ENCODE data around the gene PRLHR. TPM values are rescaled to one million over a fixed set of nuclear protein-coding genes. Genes with fewer than 3 reads are reported as not detected.

PRLHR gene
- total and polyA plus RNA-seq, 2 of the 13 experiments (the other 11 are each of a cell fraction or from before 2014, with no cell fraction given), result not detected

GRCh38 chr10:118581340-118581739 is 14.1 kb downstream of the PRLHR start (continued):
- peak; percentile 35; the same call in 1 of the 2 replicates for TF ChIP-seq TFAP4 (IDR thresholded peaks at IDR 0.05; ENCODE audit: borderline replicate concordance, low read depth)
- TF ChIP-seq MXD1 (CRISPR knock-in tag; IDR thresholded peaks at IDR 0.05), result no peak
- TF ChIP-seq RCOR2 (CRISPR knock-in tag; IDR thresholded peaks at IDR 0.05), result no peak
- no peak for TF ChIP-seq ZNF572 (CRISPR knock-in tag; IDR thresholded peaks at IDR 0.05)
- no peak for TF ChIP-seq SP1 (IDR thresholded peaks at IDR 0.05)
- TF ChIP-seq SP1 (CRISPR knock-in tag; IDR thresholded peaks at IDR 0.05), result no peak
- TF ChIP-seq RARA (CRISPR knock-in tag; IDR thresholded peaks at IDR 0.05), result peak; percentile 91
- no peak for TF ChIP-seq ZFP41 (CRISPR knock-in tag; IDR thresholded peaks at IDR 0.05; ENCODE audit: borderline replicate concordance)
- no peak for TF ChIP-seq MED8 (CRISPR knock-in tag; IDR thresholded peaks at IDR 0.05; ENCODE audit: insufficient replicate concordance)
- TF ChIP-seq ZNF543 (CRISPR knock-in tag; IDR thresholded peaks at IDR 0.05), result no peak

- ATAC-seq, result no peak
- FAIRE-seq, result no peak
- BruUV-seq (replicated peaks), result no TSS peak
- Histone ChIP-seq H4K20me1 (ENCODE audit: insufficient read depth, low read length) (no peaks in the 10 kb centered on the region), H3K36me3 (replicated peaks in 1 of 2; ENCODE audit: control insufficient read depth in 1 of 2, insufficient read depth in 2 of 2, low read length in 2 of 2) (no peaks in the 10 kb centered on the region), H3K4me3 (replicated peaks in 1 of 3; ENCODE audit: insufficient read depth in 1 of 3, low read depth in 2 of 3, low read length in 3 of 3) (no peak overlapping the region), H3K9ac (ENCODE audit: insufficient read depth, low read depth, low read length) (no peak overlapping the region), H3K4me1 (ENCODE audit: insufficient read depth, low read length) (no peaks in the 10 kb centered on the region), H3K27ac (ENCODE audit: extremely low read length, insufficient read depth, low read length) (no peak overlapping the region), H3K4me2 (ENCODE audit: low read depth, low read length) (no peak overlapping the region), H3K9me3 (ENCODE audit: low read length) (no peaks in the 10 kb centered on the region), H3K27me3 (ENCODE audit: control insufficient read depth in 1 of 2, insufficient read depth in 2 of 2, low read length in 2 of 2) (no peaks in the 10 kb centered on the region; a peak in 2 of 5 replicates), H3K79me2 (ENCODE audit: insufficient read depth, low read length) (no peaks in the 10 kb centered on the region), H2AFZ (ENCODE audit: low read length) (no peak overlapping the region)
- ChIA-PET CTCF (ENCODE audit: low intra/inter-chr PET ratio, low total read pairs) (no interaction called here), POLR2A (no interaction called here)
- intact Hi-C loops (cut with micrococcal nuclease; ENCODE audit: unreplicated experiment) (no loop called here), in situ Hi-C loops (cut with HindIII; ENCODE audit: extremely low pct_ligation_motif_present, low pct_unique_long_range_greater_than_20kb) (no loop called here)
- DNase-seq (ENCODE audit: low spot score), result no peak
- WGBS (ENCODE audit: low lambda C conversion rate), result 49% methylated on average over 8 of the region's 8 CpGs
- no peak for TF ChIP-seq ZFX (CRISPR knock-in tag; IDR thresholded peaks at IDR 0.05; ENCODE audit: low read depth)
- TF ChIP-seq PHF21A (CRISPR knock-in tag; IDR thresholded peaks at IDR 0.05), result no peak
- no peak for TF ChIP-seq FOSL1 (CRISPR knock-in tag; IDR thresholded peaks at IDR 0.05; ENCODE audit: borderline replicate concordance)
- no peak for TF ChIP-seq KLF16 (CRISPR knock-in tag; IDR thresholded peaks at IDR 0.05)
- no peak for TF ChIP-seq TAF1 (CRISPR knock-in tag; IDR thresholded peaks at IDR 0.05)
- TF ChIP-seq YEATS4 (CRISPR knock-in tag; IDR thresholded peaks at IDR 0.05; ENCODE audit: borderline replicate concordance), result no peak
- no peak for TF ChIP-seq SAP130 (CRISPR knock-in tag; IDR thresholded peaks at IDR 0.05; ENCODE audit: low read depth)
- TF ChIP-seq NR2C2 (CRISPR knock-in tag; IDR thresholded peaks at IDR 0.05; ENCODE audit: borderline replicate concordance), result no peak
- no peak for TF ChIP-seq IRF2 (CRISPR knock-in tag; IDR thresholded peaks at IDR 0.05)
- no peak for TF ChIP-seq E2F5 (CRISPR knock-in tag; conservative IDR thresholded peaks at IDR 0.05)
- no peak for TF ChIP-seq ZKSCAN1 (IDR thresholded peaks at IDR 0.05; ENCODE audit: low read length)
- no peak for TF ChIP-seq PRDM15 (CRISPR knock-in tag; IDR thresholded peaks at IDR 0.05)
Observed at GRCh38 chr10:118580702-118581101, 14.7 kb downstream of the PRLHR start.

All from HepG2 (cell line).